ENCODE results near the gene SLC40A1.

Gene SLC40A1

DNA sequence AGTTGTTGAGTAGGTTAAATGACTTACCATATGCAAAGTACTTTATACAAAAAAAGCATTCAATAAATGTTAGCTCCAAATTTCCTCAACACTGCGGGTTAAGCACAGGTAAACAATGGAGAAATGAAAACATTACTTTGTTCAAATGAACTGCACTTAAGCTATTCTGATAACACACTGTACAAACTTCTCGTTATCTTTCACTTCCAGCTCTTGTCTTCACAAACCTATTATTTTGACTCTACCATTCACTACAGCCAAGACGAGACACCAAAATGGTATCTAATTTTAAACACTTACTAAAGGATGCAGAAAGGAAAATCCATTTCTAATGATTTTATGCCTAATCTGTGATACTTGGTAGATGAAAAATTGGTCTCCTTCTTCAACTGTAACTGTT is 43.8 kb downstream of the SLC40A1 start:
- no peak for DNase-seq

DNA sequence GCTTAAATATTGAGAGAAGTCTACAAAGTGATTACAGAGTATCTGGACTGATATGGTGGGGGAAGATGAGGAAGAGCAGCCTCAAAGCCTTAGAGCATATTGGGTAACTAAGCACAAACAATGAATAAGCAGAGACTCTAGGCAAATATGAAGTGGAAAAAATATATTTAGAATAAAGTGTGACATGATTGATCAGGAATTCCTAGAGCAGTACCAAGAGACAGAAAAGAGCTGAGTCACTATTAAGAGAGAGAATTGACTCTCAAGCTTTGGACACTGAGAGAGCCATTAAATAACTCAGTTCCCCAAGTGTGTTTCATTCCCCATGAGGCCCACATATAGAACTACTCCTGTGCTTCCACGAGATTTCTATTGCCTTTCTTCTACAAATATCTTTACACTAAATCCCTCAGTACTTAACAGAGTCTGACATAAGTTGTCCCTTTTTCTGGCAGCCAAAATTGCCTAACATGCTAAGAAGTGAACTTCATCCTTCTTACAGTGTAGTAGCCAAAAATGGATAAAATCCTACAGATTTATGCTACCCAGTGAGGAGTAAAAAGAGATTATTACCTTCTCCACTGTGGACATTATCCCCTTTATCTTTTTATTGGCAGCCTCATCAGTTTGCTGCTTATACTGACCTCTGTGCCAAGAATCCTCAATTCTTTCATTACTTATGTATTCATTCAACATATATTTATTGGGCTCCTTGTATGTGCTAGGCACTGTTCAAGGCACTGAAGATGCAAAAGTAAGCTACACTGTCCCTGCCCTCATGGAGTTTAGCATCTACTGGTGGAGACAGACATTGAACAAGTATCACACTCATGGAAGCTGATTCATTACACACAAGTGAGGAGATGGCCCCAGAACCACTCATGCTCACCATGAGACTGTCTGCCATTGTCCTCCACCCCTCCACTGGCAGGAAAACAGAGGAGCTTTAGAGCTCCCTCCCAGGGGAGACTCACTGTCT is 45.4 kb downstream of the SLC40A1 start:
- DNase-seq, result no peak

DNA sequence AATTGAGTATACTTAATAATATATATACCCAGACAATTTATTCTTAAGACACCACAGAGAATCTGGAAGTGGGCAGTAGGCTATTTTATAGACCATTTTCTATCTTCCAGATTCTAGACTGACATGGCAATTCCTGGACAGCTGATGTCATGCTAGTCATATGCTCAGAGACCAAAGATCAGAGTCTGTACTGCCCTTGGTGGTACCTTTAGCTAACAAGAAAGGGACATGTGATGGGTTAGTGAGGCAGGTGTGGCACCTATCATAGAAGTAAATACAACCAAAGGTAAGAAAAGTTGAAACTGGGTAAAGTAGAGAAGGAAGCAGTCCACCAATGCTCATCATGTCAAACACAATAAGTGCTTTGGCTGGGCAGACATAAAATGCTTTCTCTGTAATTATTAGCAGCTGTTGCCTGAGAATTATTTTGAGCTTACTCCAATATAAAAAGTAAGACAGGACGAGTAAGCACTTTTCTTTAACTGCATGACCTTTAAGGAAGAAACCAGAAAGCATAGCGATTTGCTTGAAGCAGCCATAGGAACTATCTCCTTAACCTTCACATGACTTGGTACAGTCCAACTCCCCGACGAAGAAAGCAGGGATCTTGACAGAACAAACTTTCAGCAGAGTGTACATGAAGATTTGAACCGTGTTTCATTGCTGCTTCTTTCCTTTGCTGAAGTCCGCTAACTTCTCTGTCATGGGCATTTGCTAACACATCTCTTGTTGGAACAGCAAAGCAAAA is 47.1 kb downstream of the SLC40A1 start:
- DNase-seq, result no peak

DNA sequence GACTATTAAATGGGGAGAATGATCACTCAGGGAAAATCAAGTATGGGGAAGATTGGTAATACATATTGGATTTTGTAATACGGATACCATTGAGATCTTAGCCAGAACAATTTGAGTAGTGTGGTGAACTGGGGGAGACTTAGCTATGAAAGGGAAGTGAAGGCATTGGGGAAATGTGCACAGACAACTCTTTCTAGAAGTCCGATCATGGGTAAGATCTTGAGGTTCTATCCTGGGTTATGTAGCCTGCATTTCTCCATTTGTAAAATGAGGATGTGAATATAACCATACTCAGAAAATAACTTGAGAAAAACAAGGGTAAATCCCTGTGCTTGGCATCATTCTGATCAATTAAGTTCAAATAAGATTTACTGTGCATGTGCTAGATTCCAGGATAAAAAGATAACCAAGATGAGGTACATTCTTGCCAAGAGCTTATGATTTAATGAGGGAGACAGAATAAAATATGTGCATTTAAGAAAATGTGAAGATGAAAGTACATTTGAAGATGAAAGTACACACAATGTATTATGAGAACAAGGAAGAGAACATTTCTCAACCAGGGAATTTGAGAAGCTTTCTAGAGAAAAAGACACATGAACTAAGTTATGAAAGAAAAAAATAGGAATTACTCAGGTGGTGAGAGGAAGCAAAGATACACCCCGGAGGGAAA is 49.5 kb downstream of the SLC40A1 start:
- DNase-seq, result no peak

DNA sequence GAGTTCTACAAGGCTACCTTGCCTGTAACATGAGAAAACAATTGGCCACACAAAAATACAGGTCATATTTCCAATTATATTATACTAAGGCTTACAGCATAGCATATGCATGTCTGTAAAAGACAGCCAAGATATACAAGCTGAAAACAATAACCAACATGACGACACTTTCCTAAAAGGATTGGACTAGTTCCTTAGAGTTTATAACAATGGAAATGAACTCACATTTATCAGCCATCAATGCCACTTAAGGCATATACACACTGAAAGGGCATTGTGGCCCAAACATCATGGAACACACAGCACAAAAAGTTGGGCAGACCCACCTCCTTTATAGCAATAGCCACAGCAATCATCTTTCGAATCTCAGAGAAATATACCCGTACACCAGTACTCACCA is 52.0 kb downstream of the SLC40A1 start:
- DNase-seq, result no peak

DNA sequence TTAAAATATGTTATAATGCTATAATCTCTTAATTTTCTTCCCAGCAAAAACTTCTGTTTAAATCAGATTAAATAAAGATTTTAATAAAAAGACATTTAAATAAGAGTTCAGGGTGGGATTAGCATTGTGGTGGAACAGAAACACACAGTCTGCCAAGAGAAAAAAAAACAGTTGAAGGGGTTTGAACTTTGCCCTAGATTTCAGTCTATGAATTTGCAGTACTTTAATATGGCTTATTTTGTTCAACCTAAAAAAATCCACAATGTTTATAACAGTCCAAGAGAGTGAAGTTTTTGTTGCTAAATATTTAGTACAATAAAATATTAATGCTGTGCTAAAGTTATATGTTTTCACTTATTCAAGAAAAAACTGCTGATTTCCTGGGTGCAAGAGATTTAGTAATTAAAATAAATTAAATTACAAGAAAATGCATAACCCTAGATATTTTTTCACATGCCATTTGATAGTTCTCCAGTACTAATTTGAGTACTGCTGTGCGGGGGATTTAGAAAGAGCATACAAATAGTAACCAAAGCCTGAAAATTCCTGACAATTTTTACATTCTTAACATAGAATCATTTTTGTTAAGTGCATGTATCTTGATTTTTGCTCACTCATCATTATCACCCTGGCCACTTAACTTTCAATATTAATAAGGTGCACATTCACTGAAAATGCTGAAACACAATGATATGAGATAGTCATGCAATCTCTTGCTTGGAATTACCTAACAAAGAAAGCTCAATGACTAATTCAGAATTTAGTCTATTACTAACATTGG is 52.6 kb downstream of the SLC40A1 start:
- DNase-seq, result no peak

DNA sequence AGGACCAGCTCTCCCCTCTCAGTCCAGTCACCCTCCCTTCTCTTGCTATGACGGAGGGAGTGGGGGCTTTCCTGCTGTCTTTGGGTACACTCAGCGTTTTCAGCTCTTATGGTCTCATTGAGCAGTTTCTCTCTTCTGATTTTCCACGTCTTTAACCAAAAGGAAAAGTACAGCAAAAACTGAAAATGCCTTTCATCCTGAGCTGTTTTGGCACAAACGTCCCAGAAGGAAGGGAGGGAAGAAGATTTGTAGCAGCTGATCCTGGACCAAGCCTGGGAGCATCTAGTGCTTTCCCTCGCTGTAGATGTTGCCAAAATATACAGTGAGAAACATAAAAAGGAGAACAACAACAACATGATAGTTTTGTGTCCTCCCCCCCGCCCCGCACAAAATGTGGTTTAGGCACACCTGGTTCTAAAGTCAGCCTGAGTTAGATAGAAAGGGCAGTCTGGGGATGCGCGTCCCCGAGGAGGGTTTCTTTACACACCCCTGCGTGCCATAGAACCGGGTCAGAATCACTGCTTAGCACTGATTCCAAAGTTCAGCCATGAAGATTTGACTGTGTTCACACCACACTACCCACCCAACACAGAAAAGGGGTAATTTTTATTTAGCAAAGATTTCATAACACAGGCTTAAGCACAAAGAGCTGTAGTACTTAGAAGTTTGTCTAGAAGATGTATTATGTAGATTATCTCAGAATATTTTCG is 53.4 kb downstream of the SLC40A1 start:
- DNase-seq, result no peak

DNA sequence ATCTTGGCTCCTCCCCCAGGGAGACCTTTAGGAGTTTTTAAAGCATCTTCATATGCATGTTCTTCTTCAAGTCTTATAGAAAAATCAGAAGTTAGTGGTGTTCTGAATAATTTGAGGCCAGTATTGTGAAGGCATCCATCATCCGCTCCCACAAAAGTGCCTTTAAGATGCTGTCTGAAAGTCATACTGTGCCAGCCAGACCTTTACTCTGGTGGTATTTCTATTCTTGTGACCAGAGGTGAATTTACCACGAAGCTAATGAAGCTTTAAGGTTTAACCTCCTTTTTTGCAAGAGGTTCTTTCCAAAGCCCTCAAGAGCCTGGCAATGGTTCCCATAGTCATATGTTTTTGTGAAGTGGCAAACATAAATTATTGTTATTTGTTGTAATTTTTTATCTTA is 54.3 kb downstream of the SLC40A1 start:
- no peak for DNase-seq

DNA sequence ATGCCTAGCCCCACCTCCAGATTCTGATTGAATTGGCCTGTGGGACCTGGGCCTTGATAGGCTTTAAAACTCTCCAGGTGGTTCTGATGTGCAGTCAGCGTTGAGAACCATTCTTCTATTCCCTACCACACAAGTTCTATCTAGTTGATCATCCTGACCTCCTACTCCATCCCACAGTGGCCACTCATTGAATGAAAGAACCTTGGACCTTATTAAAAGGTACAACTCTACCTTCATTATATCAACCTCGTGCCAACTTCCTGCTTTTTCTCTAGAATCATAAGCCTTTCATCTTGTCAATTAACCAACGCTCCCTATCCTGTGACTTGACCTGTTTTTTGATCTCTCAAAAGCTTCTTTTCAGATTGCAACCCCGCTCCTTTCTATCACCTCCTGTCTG is 55.8 kb downstream of the SLC40A1 start:
- DNase-seq, result no peak

DNA sequence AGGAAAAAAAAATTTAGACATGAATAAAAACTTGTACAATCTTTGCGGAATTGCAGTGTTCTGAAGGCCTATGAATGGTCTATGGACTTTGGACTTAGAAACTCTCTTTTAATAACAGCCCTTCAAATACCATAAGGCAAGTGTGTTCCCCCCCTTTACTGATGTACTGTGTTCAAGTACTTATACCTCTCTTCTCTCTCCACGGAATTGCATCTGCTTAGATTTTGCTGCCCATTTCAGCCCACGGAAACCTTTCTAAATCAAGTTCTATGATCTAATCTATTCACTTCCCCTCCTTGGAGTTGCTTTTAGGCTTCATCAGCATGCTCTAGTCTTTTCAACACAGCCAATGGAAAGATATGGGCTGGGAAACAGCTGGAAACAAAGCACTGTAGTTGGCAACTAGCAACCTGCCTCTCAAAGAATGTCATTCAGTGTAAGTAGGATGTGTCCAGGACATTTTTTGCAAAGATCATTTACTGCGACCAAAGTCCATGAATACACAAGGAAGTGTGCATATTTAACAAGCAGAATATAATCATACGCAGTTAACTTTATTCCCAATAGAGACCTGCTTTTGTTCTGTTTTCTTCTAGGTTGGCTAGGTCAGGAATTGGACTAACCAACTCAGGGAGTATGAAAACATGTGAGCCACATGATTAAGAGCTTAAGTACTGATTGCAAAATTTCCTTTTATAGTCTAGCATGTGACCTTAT is 58.0 kb downstream of the SLC40A1 start:
- no peak for DNase-seq

DNA sequence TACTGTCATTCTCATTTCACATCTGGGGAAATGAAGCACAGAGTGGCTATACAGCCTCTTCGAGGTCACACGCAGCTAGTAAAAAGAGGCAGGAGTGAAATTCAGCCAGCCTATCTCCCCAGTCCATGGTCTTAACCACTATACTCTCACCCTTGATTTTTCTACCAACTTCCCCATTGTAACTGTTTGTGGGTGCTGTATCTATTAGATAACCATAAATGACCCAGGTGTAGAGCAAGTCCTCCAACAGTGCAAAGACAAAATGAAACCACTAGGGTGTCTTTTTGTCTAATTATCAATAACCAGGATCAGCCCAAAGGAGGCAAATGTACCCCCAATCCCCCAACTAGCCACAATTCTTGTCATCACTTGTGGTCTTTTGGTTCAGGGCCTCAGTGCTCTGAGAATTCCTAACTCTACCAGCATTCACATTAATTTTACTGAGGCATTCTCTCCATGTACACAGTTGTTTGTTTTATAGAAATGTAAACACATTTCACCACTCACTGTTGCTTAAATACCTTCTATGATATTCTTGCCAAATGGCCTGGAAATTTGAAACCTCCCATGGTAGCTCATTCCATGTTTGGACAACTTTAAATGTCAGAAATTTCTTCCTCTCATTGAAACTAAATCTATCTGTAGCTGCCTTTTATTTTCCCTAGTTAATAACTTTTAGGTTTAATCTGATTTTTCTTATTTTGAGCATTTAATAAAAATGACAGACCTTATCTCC is 58.7 kb downstream of the SLC40A1 start:
- DNase-seq, result no peak

DNA sequence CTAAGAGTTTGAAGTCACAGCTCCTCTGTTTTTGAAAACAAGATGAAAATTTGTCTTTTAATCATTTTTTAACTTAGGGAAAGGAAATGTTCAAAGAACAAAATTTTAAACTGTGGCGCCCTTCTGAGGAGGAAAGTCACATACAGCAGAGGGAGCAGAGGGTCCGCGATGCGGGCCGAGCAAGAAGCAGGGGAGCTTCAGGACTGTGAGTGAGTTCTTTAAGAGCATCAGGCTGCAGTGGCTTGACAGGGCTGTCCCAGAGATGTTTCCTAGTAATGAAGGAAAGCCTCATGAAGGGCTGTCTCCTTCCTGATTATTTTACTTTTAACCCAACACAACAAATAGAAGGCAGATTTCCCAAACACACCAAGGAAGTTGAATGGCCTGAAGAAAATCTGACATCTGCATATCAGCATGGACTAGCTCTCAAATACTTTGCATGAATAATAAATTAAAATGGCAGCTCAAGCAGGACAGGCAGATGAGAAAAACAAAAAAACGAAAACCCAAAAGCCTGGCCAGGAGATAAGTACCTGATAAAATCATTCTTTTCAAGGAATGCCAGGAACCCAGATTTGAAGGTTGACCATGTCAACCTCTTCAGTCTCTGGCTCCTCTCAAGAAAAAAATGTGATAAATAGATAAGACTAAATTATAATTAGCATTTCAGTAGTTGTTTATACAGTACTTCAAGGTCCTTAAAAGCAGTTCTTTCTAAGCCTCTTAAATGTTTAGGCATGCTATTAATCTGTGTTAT is 60.8 kb downstream of the SLC40A1 start:
- DNase-seq, result no peak

DNA sequence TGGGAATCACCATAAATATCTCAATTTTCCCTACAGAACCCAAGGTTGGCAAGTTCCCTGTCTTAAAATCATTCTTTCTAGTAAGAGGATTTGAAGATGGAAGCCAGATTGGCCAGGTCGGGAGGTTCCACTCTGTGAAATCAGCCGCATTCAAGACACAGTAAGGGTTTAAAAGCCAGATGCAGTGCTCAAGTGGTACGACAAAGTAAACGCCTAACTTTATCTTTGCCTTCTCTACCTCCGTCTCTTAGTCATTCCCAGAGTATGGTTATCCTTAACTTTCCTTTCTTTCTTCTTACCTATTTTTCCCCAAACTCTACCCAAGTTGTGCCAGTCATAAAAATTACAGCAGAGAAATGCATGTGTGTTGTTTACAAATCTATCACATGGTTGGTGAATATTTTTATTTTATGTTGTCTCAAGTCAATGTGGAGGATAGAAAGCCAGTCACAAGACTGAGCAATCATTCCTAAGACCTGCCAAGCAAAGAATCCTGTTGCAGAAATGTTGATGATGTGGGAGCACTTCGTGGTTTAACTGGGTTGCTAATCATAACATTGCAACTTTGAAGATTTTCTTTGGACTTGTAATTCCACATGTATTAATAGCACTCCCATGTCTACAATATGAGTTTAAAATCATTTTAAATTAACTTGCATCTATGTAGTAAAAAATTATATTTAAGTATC is 62.6 kb downstream of the SLC40A1 start:
- DNase-seq, result no peak

DNA sequence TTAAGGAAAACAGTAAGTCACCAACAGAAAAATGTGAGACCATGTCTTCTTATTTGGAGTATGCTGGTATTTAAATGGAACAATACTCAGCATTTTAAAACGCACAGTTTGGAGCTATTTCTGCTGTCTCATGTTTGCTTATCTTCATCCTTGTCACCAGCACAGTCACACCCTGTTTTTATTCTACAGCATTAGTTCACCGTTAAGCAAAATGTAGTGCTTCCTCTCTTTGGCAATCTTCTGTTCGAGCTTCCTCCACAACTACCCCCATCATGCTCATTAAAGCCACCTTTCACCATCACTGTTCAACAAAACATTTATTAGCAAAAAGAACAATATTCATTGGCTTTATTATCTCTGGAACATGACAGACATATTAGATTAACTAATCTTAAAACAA is 64.0 kb downstream of the SLC40A1 start:
- no peak for DNase-seq

DNA sequence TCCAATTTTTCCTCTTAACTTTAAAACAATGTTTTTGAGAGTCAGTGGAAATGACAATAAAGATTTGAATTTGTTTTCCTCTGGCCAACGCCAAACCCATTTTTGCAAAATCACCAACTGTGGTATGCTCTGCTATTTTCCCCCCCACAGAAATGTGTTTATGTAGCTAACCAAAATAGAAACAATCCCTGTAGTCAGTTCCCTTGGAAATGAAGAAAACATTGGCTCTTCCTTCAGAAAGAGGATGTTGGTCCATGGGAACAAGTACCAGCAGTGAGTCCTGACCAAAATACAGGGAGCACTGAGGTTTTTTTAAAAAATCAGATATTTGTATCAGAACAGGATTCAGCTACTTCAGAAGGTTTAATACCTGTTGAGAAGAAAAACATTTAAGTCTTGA is 65.3 kb downstream of the SLC40A1 start:
- DNase-seq, result no peak

DNA sequence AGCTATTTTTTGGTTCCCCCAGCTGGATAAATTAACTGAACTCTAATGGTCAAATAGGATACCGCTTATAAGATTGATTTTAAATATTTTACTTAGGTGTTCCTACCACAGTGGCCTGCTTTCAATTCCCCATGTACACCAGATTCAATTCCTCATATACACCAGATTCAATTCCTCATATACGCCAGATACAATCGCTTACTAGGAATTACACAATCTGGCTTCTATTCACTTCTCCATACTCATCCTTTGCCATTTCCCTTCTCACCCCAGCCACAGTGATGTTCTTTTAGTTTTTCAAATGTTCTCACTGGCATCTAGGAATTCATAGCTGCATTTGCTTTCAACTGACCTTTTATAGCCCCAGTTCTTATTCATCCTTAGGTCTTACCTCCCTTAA is 66.5 kb downstream of the SLC40A1 start:
- DNase-seq, result no peak

DNA sequence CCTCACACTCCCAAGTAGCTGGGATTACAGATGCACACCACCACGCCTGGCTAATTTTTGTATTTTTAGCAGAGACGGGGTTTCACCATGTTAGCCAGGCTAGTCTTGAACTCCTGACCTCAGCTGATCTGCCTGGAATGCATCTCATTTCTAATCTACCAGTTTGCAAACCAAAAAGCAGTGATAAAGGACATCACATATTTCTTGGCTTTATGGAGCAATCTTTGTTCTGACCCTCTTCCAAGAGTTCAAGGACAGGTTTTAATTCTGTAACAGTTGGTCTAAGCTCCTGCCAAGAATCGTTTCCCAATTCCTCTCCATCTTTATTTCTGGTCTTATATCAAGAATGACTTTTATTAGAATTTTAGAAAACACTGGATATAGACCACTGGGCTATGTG is 67.7 kb downstream of the SLC40A1 start:
- DNase-seq, result no peak

DNA sequence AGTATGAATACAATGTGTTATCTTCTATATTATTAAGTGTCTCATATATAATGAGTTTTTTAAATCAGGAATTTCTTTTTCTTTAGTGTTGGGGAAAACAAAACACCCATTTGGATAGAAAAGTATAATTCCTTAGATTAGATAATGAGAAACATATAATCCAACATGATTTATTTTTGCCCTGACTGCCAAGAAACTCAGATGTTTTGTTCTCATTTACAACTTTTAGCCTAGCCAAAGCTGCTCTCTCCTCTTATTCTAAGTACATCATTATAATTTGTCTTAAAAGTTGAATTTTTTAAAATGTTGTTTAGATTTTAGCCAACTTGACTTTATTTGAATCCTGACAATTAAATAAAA is 68.6 kb downstream of the SLC40A1 start:
- no peak for DNase-seq

DNA sequence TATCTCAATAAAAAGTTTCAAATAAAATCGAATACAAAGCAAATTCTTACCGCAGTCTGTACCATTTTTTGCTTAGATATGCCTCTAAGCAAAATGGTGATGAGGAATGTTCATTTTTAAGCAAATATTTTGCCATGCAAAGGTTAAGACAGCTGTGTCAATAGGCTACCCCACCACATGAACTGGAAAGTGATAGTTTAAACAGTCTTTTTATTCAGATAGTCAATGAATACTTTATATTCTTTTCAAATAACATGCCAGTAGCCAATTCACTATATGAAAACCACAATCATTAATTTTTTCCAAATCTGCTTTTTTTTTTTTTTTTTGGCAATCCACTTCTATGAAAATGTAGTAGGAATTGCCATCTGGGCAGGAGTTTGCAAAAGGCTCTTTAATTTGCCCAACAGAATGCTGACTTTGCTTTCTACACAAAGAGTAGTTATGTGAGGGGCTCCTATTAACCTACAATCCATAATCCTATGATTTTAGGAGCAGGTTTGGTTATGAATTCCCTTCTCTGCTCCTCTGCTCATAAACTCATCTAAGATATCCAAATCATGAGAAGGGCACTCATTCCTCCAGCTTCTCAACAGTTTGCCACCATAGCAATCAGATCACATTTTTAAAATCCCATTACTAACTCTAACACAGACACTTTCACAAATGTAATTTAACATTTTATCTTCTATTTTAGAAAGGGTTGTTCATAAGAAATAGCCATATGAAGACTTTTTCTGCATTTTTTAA is 69.2 kb downstream of the SLC40A1 start:
- no peak for DNase-seq

Data from NCI-H1930 (cell line).